DND-41 (cell line): ENCODE measurements around the gene TMEM74B.

Experiments
- ATAC-seq: fragments of 200-7000 bp; cut with Tn5 transposase; 3 replicates; pipeline ENCODE4 v1.9.1; 2021; ENCODE audit warnings: low read depth; ENCODE audit not compliant: insufficient read depth
- DNase-seq: peaks from one replicate; pipeline ENCODE4 v3.0.0-alpha.2; 2020
- H2AFZ ChIP-seq: 2 replicates; pipeline ENCODE4 v1.6.0; 2012; ENCODE audit warnings: low read depth, low read length
- H3K27ac ChIP-seq: 2 replicates; pipeline ENCODE4 v1.5.1; 2012; ENCODE audit warnings: low read length, inconsistent platforms
- H3K27me3 ChIP-seq: fragments of 200-600 bp; sonication (generic); 2 replicates; pipeline ENCODE4 v1.6.0; 2012; ENCODE audit warnings: low read length, mild to moderate bottlenecking, inconsistent platforms; ENCODE audit not compliant: insufficient read depth, poor library complexity
- H3K36me3 ChIP-seq: 2 replicates; pipeline ENCODE4 v1.5.1; 2012; ENCODE audit warnings: low read length, inconsistent platforms; ENCODE audit not compliant: insufficient read depth
- H3K4me1 ChIP-seq: 2 replicates; pipeline ENCODE4 v1.5.1; 2012; ENCODE audit warnings: mild to moderate bottlenecking, low read length; ENCODE audit not compliant: insufficient read depth
- H3K4me2 ChIP-seq: 2 replicates; pipeline ENCODE4 v1.6.0; 2012; ENCODE audit warnings: mild to moderate bottlenecking, moderate library complexity, low read length, inconsistent platforms; ENCODE audit not compliant: insufficient read depth
- H3K4me3 ChIP-seq, 2 experiments: fragments of 200-600 bp in 1 of 2; shearing (Covaris generic) in 1 of 2; 2 replicates each; pipeline ENCODE4 v1.5.1; 2012 to 2016; ENCODE audit warnings: inconsistent platforms in 2 of 2, low read length in 2 of 2, mild to moderate bottlenecking in 2 of 2, low read depth in 1 of 2, moderate library complexity in 1 of 2
- H3K79me2 ChIP-seq: 2 replicates; pipeline ENCODE4 v1.6.0; 2012; ENCODE audit warnings: low read length, inconsistent platforms; ENCODE audit not compliant: insufficient read depth
- H3K9ac ChIP-seq: 2 replicates; pipeline ENCODE4 v1.6.0; 2012; ENCODE audit warnings: low read depth, mild to moderate bottlenecking, inconsistent platforms, low read length, moderate library complexity
- H3K9me3 ChIP-seq: 2 replicates; pipeline ENCODE4 v1.5.1; 2012; ENCODE audit warnings: low read length, moderate library complexity, mild to moderate bottlenecking, inconsistent platforms; ENCODE audit not compliant: insufficient read depth, severe bottlenecking
- H4K20me1 ChIP-seq: 2 replicates; pipeline ENCODE4 v1.6.0; 2012; ENCODE audit warnings: low read length; ENCODE audit not compliant: insufficient read depth
- CTCF ChIP-seq: IDR thresholded peaks from 2 replicates; pipeline ENCODE4 v1.5.1; 2012; ENCODE audit warnings: borderline replicate concordance, low read length, moderate library complexity, mild to moderate bottlenecking; ENCODE audit not compliant: poor library complexity, severe bottlenecking; ENCODE audit errors: extremely low read depth
- EZH2 ChIP-seq: IDR thresholded peaks from 3 replicates; pipeline ENCODE4 v1.6.1; 2012; ENCODE audit warnings: borderline replicate concordance, low read depth, mild to moderate bottlenecking, moderate library complexity, low read length, inconsistent platforms; ENCODE audit not compliant: severe bottlenecking

Gene TMEM74B

GRCh38 chr20:1130847-1131246 lies 53.9 kb downstream of the TMEM74B start:
- H3K9ac ChIP-seq: no peak overlapping the region
- TF ChIP-seq CTCF (no peak), EZH2 (no peak)
- H3K4me2 ChIP-seq: no peak overlapping the region
- no peaks in the 10 kb centered on the region for H3K4me1 ChIP-seq
- no peaks in the 10 kb centered on the region for H3K9me3 ChIP-seq
- DNase-seq: no peak
- peaks cover 23% of the 10 kb centered on the region for H4K20me1 ChIP-seq
- ATAC-seq: no peak
- H3K4me3 ChIP-seq: no peak overlapping the region
- H2AFZ ChIP-seq: no peak overlapping the region
- H3K36me3 ChIP-seq: peaks cover 97% of the 10 kb centered on the region
- H3K27me3 ChIP-seq: no peaks in the 10 kb centered on the region
- H3K27ac ChIP-seq: no peak overlapping the region
- H3K79me2 ChIP-seq: peaks cover 28% of the 10 kb centered on the region
